HepG2 (cell line): Measurements from ENCODE around the gene IL27RA. TPM values are rescaled to one million over a fixed set of nuclear protein-coding genes. Genes with fewer than 3 reads are reported as not detected.

Experiments used
- ATAC-seq: fragments of 200-7000 bp; cut with Tn5 transposase; 3 replicates; pipeline ENCODE4 v1.9.1; 2020; ENCODE audit warnings: mild to moderate bottlenecking, moderate library complexity
- BruUV-seq: library from RNA; stranded (reverse); fragments of 400-500 nt; replicated peaks from 2 replicates; lab custom pipeline; 2021; lab: Mats Ljungman, UMichigan
- CTCF ChIA-PET: fragments of 300-600 bp; formaldehyde crosslinking; extraction: SDS; loops from one replicate; lab custom pipeline; 2021; ENCODE audit warnings: low total read pairs, inconsistent platforms, low intra/inter-chr PET ratio; lab: Yijun Ruan, JAX
- POLR2A ChIA-PET: fragments of 350-600 bp; sonication (Branson Sonifier 250); formaldehyde crosslinking; loops from one replicate; lab custom pipeline; 2020; ENCODE audit warnings: antibody characterized with exemption, inconsistent platforms; lab: Yijun Ruan, JAX
- DNase-seq: peaks from one replicate; pipeline ENCODE4 v3.0.0-alpha.2; 2015; ENCODE audit warnings: low spot score
- FAIRE-seq: peaks from 3 replicates; lab custom pipeline; 2011; peaks lifted over from hg19 to GRCh38; lab: Jason Lieb, UNC
- H2AFZ ChIP-seq: one replicate; pipeline ENCODE4 v1.6.1; 2011; ENCODE audit warnings: low read length, inconsistent platforms
- H3K27ac ChIP-seq: fragments of 300-600 bp; 3 replicates; pipeline ENCODE4 v1.8.0; 2011; ENCODE audit warnings: mixed run types, mild to moderate bottlenecking, mixed read lengths, low read length, inconsistent platforms; ENCODE audit not compliant: insufficient read depth; ENCODE audit errors: extremely low read length
- H3K27me3 ChIP-seq, 2 experiments: fragments of 200-600 bp in 1 of 2; 2 replicates in 1 of 2; 3 replicates in 1 of 2; pipeline versions ENCODE4 v1.6.0 to v1.8.0; 2011; ENCODE audit warnings: low read length in 2 of 2, mild to moderate bottlenecking in 2 of 2, moderate library complexity in 2 of 2, inconsistent platforms in 1 of 2; ENCODE audit not compliant: insufficient read depth in 2 of 2, control insufficient read depth in 1 of 2
- H3K36me3 ChIP-seq, 2 experiments: fragments of 200-600 bp in 1 of 2; replicated peaks in 1 of 2; 2 replicates in 1 of 2; 3 replicates in 1 of 2; pipeline versions ENCODE4 v1.5.1 to v1.8.0; 2011; ENCODE audit warnings: low read length in 2 of 2, inconsistent platforms in 1 of 2; ENCODE audit not compliant: insufficient read depth in 2 of 2, control insufficient read depth in 1 of 2
- H3K4me1 ChIP-seq: 2 replicates; pipeline ENCODE4 v1.5.1; 2012; ENCODE audit warnings: low read length, inconsistent platforms; ENCODE audit not compliant: insufficient read depth
- H3K4me2 ChIP-seq: 2 replicates; pipeline ENCODE4 v1.6.0; 2011; ENCODE audit warnings: low read depth, low read length, inconsistent platforms
- H3K4me3 ChIP-seq, 3 experiments: fragments of 200-600 bp in 1 of 3; sonication (generic), shearing (Covaris generic) in 1 of 3; replicated peaks in 1 of 3; 2 replicates each; pipeline ENCODE4 v1.5.1; 2011 to 2016; ENCODE audit warnings: low read length in 3 of 3, inconsistent platforms in 2 of 3, low read depth in 2 of 3, mild to moderate bottlenecking in 2 of 3, control low read depth in 1 of 3, mixed read lengths in 1 of 3; ENCODE audit not compliant: insufficient read depth in 1 of 3
- H3K79me2 ChIP-seq: one replicate; pipeline ENCODE4 v1.6.1; 2011; ENCODE audit warnings: low read length, inconsistent platforms; ENCODE audit not compliant: insufficient read depth
- H3K9ac ChIP-seq: 2 replicates; pipeline ENCODE4 v1.6.0; 2011; ENCODE audit warnings: mild to moderate bottlenecking, low read depth, low read length, inconsistent platforms; ENCODE audit not compliant: insufficient read depth
- H3K9me3 ChIP-seq: 2 replicates; pipeline ENCODE4 v1.5.1; 2012; ENCODE audit warnings: mild to moderate bottlenecking, low read length
- H4K20me1 ChIP-seq: 2 replicates; pipeline ENCODE4 v1.6.0; 2011; ENCODE audit warnings: inconsistent platforms, mild to moderate bottlenecking, low read length, moderate library complexity; ENCODE audit not compliant: insufficient read depth
- ATF5 ChIP-seq: sonication (generic); formaldehyde crosslinking; IDR thresholded peaks from 2 replicates; pipeline ENCODE4 v1.4.0; 2020; ENCODE audit warnings: mild to moderate bottlenecking, low read depth, missing genetic modification reagents
- BCL3 ChIP-seq: sonication (generic); formaldehyde crosslinking; IDR thresholded peaks from 2 replicates; pipeline ENCODE4 v1.5.1; 2020; ENCODE audit warnings: mild to moderate bottlenecking, missing genetic modification reagents, moderate library complexity
- BORCS8-MEF2B ChIP-seq: sonication (generic); formaldehyde crosslinking; IDR thresholded peaks from 2 replicates; pipeline ENCODE4 v1.8.0; 2022; ENCODE audit warnings: mild to moderate bottlenecking, missing genetic modification reagents
- CSRNP2 ChIP-seq: sonication (generic); formaldehyde crosslinking; conservative IDR thresholded peaks from 2 replicates; pipeline ENCODE4 v1.8.0; 2022; ENCODE audit warnings: low read depth, missing genetic modification reagents
- ETV5 ChIP-seq: IDR thresholded peaks from 2 replicates; pipeline ENCODE4 v1.6.1; 2018; ENCODE audit warnings: missing biosample characterization, missing genetic modification reagents, inconsistent platforms, borderline replicate concordance
- GFI1 ChIP-seq: sonication (generic); formaldehyde crosslinking; IDR thresholded peaks from 2 replicates; pipeline ENCODE4 v1.5.0; 2020; ENCODE audit warnings: missing genetic modification reagents, mild to moderate bottlenecking, borderline replicate concordance
- JDP2 ChIP-seq: sonication (generic); formaldehyde crosslinking; IDR thresholded peaks from 2 replicates; pipeline ENCODE4 v1.8.1; 2022; ENCODE audit warnings: missing genetic modification reagents, borderline replicate concordance
- PPARG ChIP-seq: conservative IDR thresholded peaks from 2 replicates; pipeline ENCODE4 v1.6.1; 2016; ENCODE audit warnings: missing biosample characterization, missing genetic modification reagents
- SKI ChIP-seq: fragments of 450-650 bp; IDR thresholded peaks from one replicate; pipeline ENCODE4 v1.6.1; 2018; ENCODE audit warnings: mild to moderate bottlenecking; ENCODE audit not compliant: partially characterized antibody
- SMAD3 ChIP-seq: sonication (generic); formaldehyde crosslinking; IDR thresholded peaks from 2 replicates; pipeline ENCODE4 v1.4.0; 2020; ENCODE audit warnings: missing genetic modification reagents
- ZC3H13 ChIP-seq: sonication (generic); formaldehyde crosslinking; IDR thresholded peaks from 2 replicates; pipeline ENCODE4 v1.8.1; 2023; ENCODE audit warnings: mild to moderate bottlenecking, missing genetic modification reagents, moderate library complexity
- ZNF350 ChIP-seq: sonication (generic); formaldehyde crosslinking; IDR thresholded peaks from 2 replicates; pipeline ENCODE4 v1.4.0; 2020; ENCODE audit warnings: mild to moderate bottlenecking, low read depth, missing genetic modification reagents, borderline replicate concordance
- ZNF430 ChIP-seq: sonication (generic); formaldehyde crosslinking; IDR thresholded peaks from 2 replicates; pipeline ENCODE4 v1.9.0; 2021; ENCODE audit warnings: mild to moderate bottlenecking, missing genetic modification reagents
- WGBS: methylation state at CpG from one replicate; pipeline ENCODE4 v1.1.6; 2017; ENCODE audit warnings: low lambda C conversion rate; 5-methylcytosine and 5-hydroxymethylcytosine counted together
- in situ Hi-C: cut with HindIII; loops from 2 replicates; pipeline ENCODE4 v1.10.0; 2017; ENCODE audit warnings: low pct_unique_long_range_greater_than_20kb; ENCODE audit not compliant: extremely low pct_ligation_motif_present
- intact Hi-C: fragments of 100-400 bp; cut with micrococcal nuclease; formaldehyde crosslinking; loops from one replicate; pipeline ENCODE4 v1.10.0; 2022; ENCODE audit not compliant: unreplicated experiment
- polyA plus RNA-seq, 8 experiments: library from polyadenylated mRNA; depleted of rRNA in 3 of 8; stranded (reverse) in 7 of 8; unstranded in 1 of 8; fragments of >200 nt; fragmentation: Illumina TruSeq in 4 of 8; extraction: Trizol in 4 of 8; gene quantifications; 2 replicates each; pipeline versions ENCODE4 v1.2.1 to v1.2.3, GENCODE V29; 2011 to 2016; ENCODE audit warnings: low read depth in 4 of 8, missing spikeins in 1 of 8, mixed read lengths in 1 of 8; ENCODE audit not compliant: insufficient read depth in 1 of 8
- total RNA-seq, 5 experiments: library from RNA; depleted of rRNA; stranded (reverse); fragments of >200 nt; fragmentation: Illumina TruSeq; extraction: Trizol; gene quantifications; 2 replicates each; pipeline ENCODE4 v1.2.3, GENCODE V29; 2016; ENCODE audit warnings: low read depth in 1 of 5

IL27RA gene
- total and polyA plus RNA-seq, 2 of the 13 experiments (the other 11 are each of a cell fraction or from before 2014, with no cell fraction given) = 3.5 to 8.1 TPM

GRCh38 chr19:14058182-14059092 lies 26.9 kb downstream of the IL27RA start:
- no peak overlapping the region for H3K4me3 ChIP-seq
- H3K36me3 ChIP-seq = no peaks in the 10 kb centered on the region
- no peaks in the 10 kb centered on the region for H3K9me3 ChIP-seq
- no peaks in the 10 kb centered on the region for H3K79me2 ChIP-seq
- CTCF ChIA-PET = interaction anchor here (2.3 kb wide), 1 partner anchor 15 kb away, joined by 15 read pairs; the partner anchor contains the start of gene MISP3
- WGBS = 73% methylated on average over 17 of the region's 17 CpGs
- BruUV-seq = no TSS peak
- H3K4me1 ChIP-seq = peaks cover 39% of the 10 kb centered on the region
- no peak overlapping the region for H3K4me2 ChIP-seq
- H3K27ac ChIP-seq = no peak overlapping the region
- no peaks in the 10 kb centered on the region for H4K20me1 ChIP-seq
- H3K9ac ChIP-seq = no peak overlapping the region
- no peak for ATAC-seq
- intact Hi-C loops (no loop called here), in situ Hi-C loops (loop anchor here (25.0 kb wide), 1 partner anchor 296 kb away; the partner anchor contains the start of genes C19orf53 and MRI1)
- no peaks in the 10 kb centered on the region for H3K27me3 ChIP-seq
- DNase-seq = no peak
- no peak overlapping the region for H2AFZ ChIP-seq
- no peak for FAIRE-seq
- POLR2A ChIA-PET = interaction anchor here (1.2 to 5.7 kb wide), 5 partner anchors 7 to 52 kb away, joined by 3 to 62 read pairs (median 5); partner anchors contain the start of genes MISP3 and RFX1
- no peak for TF ChIP-seq CSRNP2 (CRISPR knock-in tag)
- TF ChIP-seq GFI1 (CRISPR knock-in tag) = no peak
- no peak for TF ChIP-seq ZNF350 (CRISPR knock-in tag)
- no peak for TF ChIP-seq ATF5
- no peak for TF ChIP-seq BCL3
- TF ChIP-seq JDP2 (CRISPR knock-in tag) = no peak
- no peak for TF ChIP-seq BORCS8-MEF2B (CRISPR knock-in tag)
- no peak for TF ChIP-seq ZNF430 (CRISPR knock-in tag)
- TF ChIP-seq PPARG (CRISPR knock-in tag) = no peak
- no peak for TF ChIP-seq ETV5 (CRISPR knock-in tag)
- no peak for TF ChIP-seq SKI
- no peak for TF ChIP-seq SMAD3
- TF ChIP-seq ZC3H13 (CRISPR knock-in tag) = no peak
